GM19043 (cell line): ENCODE data around the gene STARD10.

Experiments used
- ATAC-seq: cut with Tn5 transposase; IDR thresholded peaks from one replicate; pipeline ENCODE4 v1.9.1; 2021; ENCODE audit warnings: low read depth; ENCODE audit not compliant: unreplicated experiment

The STARD10 gene

GRCh38 chr11:72712841-72713240 is 81.0 kb downstream of the STARD10 start:
- ATAC-seq: no peak

- ATAC-seq: no peak
Measured at GRCh38 chr11:72712168-72712751, 81.6 kb downstream of the STARD10 start.

GRCh38 chr11:72711141-72711540 is 82.7 kb downstream of the STARD10 start:
- ATAC-seq: no peak

- no peak for ATAC-seq
Measured at GRCh38 chr11:72710278-72710677, 83.6 kb downstream of the STARD10 start.

GRCh38 chr11:72709478-72710238 is 84.2 kb downstream of the STARD10 start:
- ATAC-seq: no peak

- ATAC-seq: no peak
Measured at GRCh38 chr11:72707032-72707431, 86.8 kb downstream of the STARD10 start.

GRCh38 chr11:72706579-72706978 is 87.3 kb downstream of the STARD10 start:
- ATAC-seq: no peak

GRCh38 chr11:72705442-72706365 is 88.1 kb downstream of the STARD10 start:
- no peak for ATAC-seq

- ATAC-seq: no peak
Measured at GRCh38 chr11:72704783-72705265, 89.0 kb downstream of the STARD10 start.
